ENCODE measurements around the gene SEC24D. TPM values are rescaled to one million over a fixed set of nuclear protein-coding genes. Genes with fewer than 3 reads are reported as not detected.

SEC24D gene
- total RNA-seq, 1 experiment from 2014 or later: 13.4 TPM

DNA sequence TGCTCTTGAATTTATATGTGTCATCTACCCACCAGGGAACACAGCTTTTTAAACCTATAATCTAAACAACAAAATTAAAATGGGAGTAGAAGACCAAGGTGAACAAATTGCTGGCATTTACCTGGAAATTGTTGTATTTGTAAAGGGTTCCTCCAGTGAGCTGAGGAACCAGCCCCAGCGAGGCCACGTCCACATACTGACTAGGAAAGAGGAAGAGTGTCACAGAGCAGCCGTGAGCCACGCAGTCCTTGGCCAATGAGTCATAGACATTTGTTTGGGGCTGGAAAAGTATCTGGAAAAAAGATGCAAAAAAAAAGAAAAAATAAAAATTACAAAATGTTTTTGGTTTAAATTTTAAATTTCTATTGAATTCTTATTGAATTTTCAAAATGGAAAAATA is 92.1 kb downstream of the SEC24D start:
- ChIA-PET CTCF (no interaction called here), POLR2A (no interaction called here)
- Histone ChIP-seq H3K4me3 (ENCODE audit: low read depth in 2 of 2, low read length in 2 of 2) (no peak overlapping the region), H3K27me3 (ENCODE audit: control insufficient read depth, insufficient read depth, low read length) (no peaks in the 10 kb centered on the region), H3K36me3 (ENCODE audit: control insufficient read depth, insufficient read depth, low read length) (no peaks in the 10 kb centered on the region), H3K9me3 (ENCODE audit: control insufficient read depth, insufficient read depth, low read depth, low read length) (no peaks in the 10 kb centered on the region), H3K4me1 (ENCODE audit: control insufficient read depth, insufficient read depth, low read length) (no peaks in the 10 kb centered on the region), H3K27ac (ENCODE audit: low read length) (no peak overlapping the region)
- ATAC-seq: no peak
- intact Hi-C loops (cut with micrococcal nuclease; ENCODE audit: unreplicated experiment): loop anchor here (5.0 kb wide), 1 partner anchor 223 kb away; no protein-coding TSS in a partner anchor
- DNase-seq (ENCODE audit: low read depth, low spot score): no peak
- BruUV-seq (replicated peaks): no TSS peak
- in situ Hi-C loops (cut with HindIII; ENCODE audit: low pct_unique_long_range_greater_than_20kb, low sequenced_read_pairs): no loop called here
- TF ChIP-seq SIN3A (IDR thresholded peaks at IDR 0.05; ENCODE audit: borderline replicate concordance, insufficient read depth, low read depth, low read length) (no peak), CTCF (IDR thresholded peaks at IDR 0.05) (no peak), TCF7L2 (IDR thresholded peaks at IDR 0.05; ENCODE audit: low read depth, low read length) (no peak)

DNA sequence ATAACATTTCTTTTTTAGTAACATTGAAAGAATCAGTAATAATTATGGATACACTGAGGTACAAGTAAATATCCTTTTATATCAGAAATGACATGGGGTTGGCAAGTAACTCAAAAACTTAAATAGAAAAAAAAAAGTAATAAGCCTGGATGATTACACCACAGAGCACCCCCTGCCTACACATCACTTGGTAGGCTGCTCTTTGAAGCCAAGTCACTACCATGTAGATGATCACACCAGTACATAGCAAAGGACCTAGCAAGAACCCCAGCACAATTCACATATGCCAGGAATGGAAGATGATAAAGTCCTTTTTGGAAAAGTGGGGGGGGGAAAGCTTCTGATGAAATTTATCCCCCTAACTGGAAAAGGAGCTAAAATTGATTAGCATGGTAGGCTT is 93.9 kb downstream of the SEC24D start:
- Histone ChIP-seq H3K36me3 (ENCODE audit: control insufficient read depth, insufficient read depth, low read length) (no peaks in the 10 kb centered on the region), H3K27me3 (ENCODE audit: control insufficient read depth, insufficient read depth, low read length) (no peaks in the 10 kb centered on the region), H3K4me3 (ENCODE audit: low read depth in 2 of 2, low read length in 2 of 2) (no peak overlapping the region), H3K9me3 (ENCODE audit: control insufficient read depth, insufficient read depth, low read depth, low read length) (no peaks in the 10 kb centered on the region), H3K4me1 (ENCODE audit: control insufficient read depth, insufficient read depth, low read length) (no peaks in the 10 kb centered on the region), H3K27ac (ENCODE audit: low read length) (no peak overlapping the region)
- DNase-seq (ENCODE audit: low read depth, low spot score) (no peak), ATAC-seq (no peak)
- intact Hi-C loops (cut with micrococcal nuclease; ENCODE audit: unreplicated experiment): loop anchor here (5.0 kb wide), 1 partner anchor 225 kb away; no protein-coding TSS in a partner anchor
- ChIA-PET CTCF (no interaction called here), POLR2A (no interaction called here)
- no TSS peak for BruUV-seq (replicated peaks)
- TF ChIP-seq POLR2AphosphoS5 (IDR thresholded peaks at IDR 0.05; ENCODE audit: low read depth, low read length) (no peak), SIN3A (IDR thresholded peaks at IDR 0.05; ENCODE audit: borderline replicate concordance, insufficient read depth, low read depth, low read length) (no peak), REST (IDR thresholded peaks at IDR 0.05; ENCODE audit: insufficient read depth in 1 of 2, low read depth in 2 of 2, low read length in 1 of 2) (no peak), CTCF (IDR thresholded peaks at IDR 0.05) (no peak), TCF7L2 (IDR thresholded peaks at IDR 0.05; ENCODE audit: low read depth, low read length) (no peak)
- in situ Hi-C loops (cut with HindIII; ENCODE audit: low pct_unique_long_range_greater_than_20kb, low sequenced_read_pairs): no loop called here

Data from Panc1 (cell line).